Activated CD8-positive, alpha-beta memory T cell treated with anti-CD3 and anti-CD28 coated beads for 24 hours (primary cell): ENCODE measurements around the gene DDX11.
"Not testable (repeated sequence)": the region's sequence is repeated elsewhere in the genome, so short reads cannot be mapped to it uniquely, and the experiment has no call there.

ENCODE experiments used
- DNase-seq: peaks from one replicate; pipeline ENCODE4 v3.0.0-alpha.2; 2020

The DDX11 gene

GRCh38 chr12:31100503-31101208 lies 27.0 kb downstream of the DDX11 start:
- DNase-seq: peak; percentile 40

- not testable (repeated sequence) for DNase-seq
These were observed 28.5 kb downstream of the DDX11 start for GRCh38 chr12:31102125-31102524.

GRCh38 chr12:31102596-31102995 lies 28.9 kb downstream of the DDX11 start:
- not testable (repeated sequence) for DNase-seq

- DNase-seq: not testable (repeated sequence)
These were observed 29.9 kb downstream of the DDX11 start for GRCh38 chr12:31103561-31103975.

- DNase-seq: not testable (repeated sequence)
These were observed 30.6 kb downstream of the DDX11 start for GRCh38 chr12:31104220-31104619.

- not testable (repeated sequence) for DNase-seq
These were observed 31.1 kb downstream of the DDX11 start for GRCh38 chr12:31104773-31105172.

- no peak for DNase-seq
These were observed 32.0 kb downstream of the DDX11 start for GRCh38 chr12:31105668-31106067.

GRCh38 chr12:31106101-31106803 lies 32.6 kb downstream of the DDX11 start:
- DNase-seq: no peak

GRCh38 chr12:31109773-31110172 lies 36.1 kb downstream of the DDX11 start:
- DNase-seq: not testable (repeated sequence)

GRCh38 chr12:31110263-31110662 lies 36.6 kb downstream of the DDX11 start:
- not testable (repeated sequence) for DNase-seq

GRCh38 chr12:31115092-31115601 lies 41.5 kb downstream of the DDX11 start:
- not testable (repeated sequence) for DNase-seq

- DNase-seq: not testable (repeated sequence)
These were observed 43.2 kb downstream of the DDX11 start for GRCh38 chr12:31116846-31117202.

- peak; percentile 83 for DNase-seq
These were observed 43.7 kb downstream of the DDX11 start for GRCh38 chr12:31117203-31118011.

- peak; percentile 77 for DNase-seq
These were observed 44.9 kb downstream of the DDX11 start for GRCh38 chr12:31118347-31119191.

GRCh38 chr12:31119192-31119802 lies 45.6 kb downstream of the DDX11 start:
- DNase-seq: no peak

- DNase-seq: no peak
These were observed 46.1 kb downstream of the DDX11 start for GRCh38 chr12:31119803-31120211.

GRCh38 chr12:31120392-31121008 lies 46.8 kb downstream of the DDX11 start:
- no peak for DNase-seq

- not testable (repeated sequence) for DNase-seq
These were observed 47.5 kb downstream of the DDX11 start for GRCh38 chr12:31121022-31121728.

- no peak for DNase-seq
These were observed 48.8 kb downstream of the DDX11 start for GRCh38 chr12:31122481-31122880.

GRCh38 chr12:31124158-31124557 lies 50.5 kb downstream of the DDX11 start:
- DNase-seq: not testable (repeated sequence)

GRCh38 chr12:31125171-31125570 lies 51.5 kb downstream of the DDX11 start:
- not testable (repeated sequence) for DNase-seq
